ENCODE results near the gene LINS1.
"Not testable (repeated sequence)": the region's sequence is repeated elsewhere in the genome, so short reads cannot be mapped to it uniquely, and the experiment has no call there.

The LINS1 gene

DNA sequence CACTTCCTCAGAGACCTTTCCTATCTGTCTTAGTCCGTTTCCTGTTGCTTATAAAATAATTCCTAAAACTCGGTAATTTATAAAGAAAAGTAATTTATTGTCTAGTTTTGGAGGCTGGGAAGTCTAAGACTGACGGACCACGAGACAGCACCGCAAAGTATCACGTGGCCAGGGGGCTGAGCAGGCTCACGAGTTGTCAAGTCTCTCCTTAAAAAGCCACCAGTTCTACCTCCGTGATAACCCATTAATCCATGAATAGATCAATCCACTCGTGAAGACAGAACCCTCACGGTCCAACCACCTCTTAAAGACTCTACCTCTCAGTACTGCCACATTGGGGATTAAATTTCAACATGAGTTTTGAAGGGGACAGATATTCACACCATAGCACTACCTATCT lies 821 bp downstream of the LINS1 start:
- peak; percentile 56 to 68 for DNase-seq

DNA sequence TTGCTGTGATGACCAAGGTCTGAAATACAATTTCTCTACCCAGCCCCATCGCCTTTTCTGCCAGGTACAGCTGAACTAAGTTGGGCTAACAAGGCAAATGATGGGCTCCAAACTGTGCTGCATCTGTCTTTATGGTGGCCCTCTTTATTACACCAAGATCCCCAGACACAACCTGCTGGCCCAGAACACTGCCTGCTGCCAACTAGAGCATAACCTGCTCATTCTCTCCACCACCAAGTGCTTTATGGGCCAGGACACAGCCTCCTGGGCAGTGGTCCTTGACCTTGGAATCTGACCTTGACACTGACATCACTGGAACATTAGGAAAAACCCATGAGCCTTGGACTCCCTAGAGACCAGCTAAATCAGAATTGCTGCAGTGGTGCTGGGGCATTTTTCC lies 3.3 kb downstream of the LINS1 start:
- DNase-seq = no peak

DNA sequence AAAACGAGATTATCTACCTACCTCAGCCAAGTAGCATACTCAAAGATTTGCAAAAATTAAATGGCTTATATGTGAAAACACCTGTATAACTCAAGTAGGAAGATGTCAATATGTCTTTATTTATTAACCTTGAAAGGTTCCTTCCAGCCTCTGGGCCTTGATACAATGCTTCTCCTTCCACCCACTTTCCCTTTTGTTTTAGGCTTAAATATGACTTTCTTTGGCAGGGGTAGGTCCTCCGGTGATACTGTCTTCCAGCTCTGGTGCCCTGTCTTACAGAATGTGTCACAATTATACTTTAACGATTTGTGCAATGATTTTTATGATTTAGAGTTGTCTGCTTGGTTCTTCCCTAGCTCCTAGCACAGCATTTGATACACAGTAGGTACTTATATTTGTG lies 4.1 kb downstream of the LINS1 start:
- no peak for DNase-seq

DNA sequence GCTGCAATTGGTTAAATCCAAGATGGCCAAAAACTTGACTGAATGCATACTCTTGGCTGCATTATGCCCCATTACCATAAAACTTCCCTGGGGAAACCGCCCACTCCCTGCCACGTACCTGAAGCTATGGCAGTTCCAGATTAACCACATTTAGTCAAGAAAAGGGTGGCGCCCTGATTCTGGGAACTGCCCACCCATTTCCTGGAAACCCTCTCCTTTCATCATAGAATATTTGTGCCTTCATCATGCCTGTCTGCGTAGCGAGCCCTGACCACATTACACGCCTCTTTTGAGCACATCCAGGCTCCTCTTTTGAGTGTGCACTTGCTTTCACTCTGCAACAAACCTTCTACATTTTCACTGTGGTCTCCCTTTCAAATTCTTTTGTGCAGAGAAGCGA lies 5.2 kb downstream of the LINS1 start:
- peak; percentile 53 to 89 for DNase-seq

DNA sequence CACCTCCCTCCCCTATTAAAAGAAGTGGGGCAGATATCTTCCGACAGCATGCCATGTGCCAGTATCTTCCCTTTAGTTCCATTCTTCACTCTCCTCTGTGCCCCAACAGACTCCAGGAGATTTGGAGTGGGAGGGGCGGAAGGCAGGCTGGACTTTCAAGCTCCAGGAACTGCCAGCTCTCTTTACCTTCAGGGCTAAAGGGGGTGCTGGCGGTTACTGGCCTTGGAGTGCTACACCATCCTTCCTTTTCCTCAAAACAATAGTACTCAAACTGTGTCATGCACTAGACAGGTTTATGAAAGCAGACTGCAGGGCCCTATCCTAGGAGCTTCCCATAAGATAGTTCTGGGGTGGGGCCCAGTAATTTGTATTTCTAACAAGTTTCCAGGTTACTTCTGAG lies 6.0 kb downstream of the LINS1 start:
- no peak for DNase-seq

DNA sequence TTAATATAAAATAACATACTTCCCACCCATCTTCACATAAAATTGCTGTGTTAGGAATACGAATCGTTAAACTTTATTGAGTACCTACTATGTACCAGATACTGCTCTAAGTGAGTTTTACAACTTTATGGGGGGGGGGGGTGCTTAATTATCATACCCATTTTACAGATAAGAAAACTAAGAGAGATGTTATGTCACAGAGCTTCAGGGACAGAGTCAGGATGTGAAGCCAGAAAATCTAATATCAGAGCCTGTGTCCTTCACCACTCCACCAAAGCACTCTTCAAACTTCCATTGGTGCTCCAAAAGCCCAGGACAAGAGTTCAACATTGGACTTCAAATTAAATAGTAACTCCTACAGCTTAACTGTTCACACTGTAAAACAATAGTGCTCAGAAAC lies 8.6 kb downstream of the LINS1 start:
- no peak for DNase-seq

DNA sequence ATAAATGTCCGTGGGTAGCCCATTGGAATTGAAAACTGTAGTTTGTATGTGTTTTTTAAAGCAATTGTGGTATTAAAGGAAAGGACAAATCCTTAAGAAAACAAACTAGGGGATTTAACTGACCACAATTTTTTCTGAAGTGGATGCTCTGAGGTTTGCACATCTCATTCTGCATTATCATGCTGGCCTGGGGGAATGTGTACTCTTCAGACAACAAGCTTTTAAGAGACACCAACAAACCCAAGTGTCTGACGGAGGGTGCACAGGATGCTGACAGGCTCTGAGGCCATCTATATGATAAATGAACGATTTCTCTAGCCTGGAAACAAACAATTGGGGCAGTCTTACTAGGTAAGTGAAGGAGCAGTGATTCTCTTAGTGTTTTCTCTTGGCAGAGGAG lies 9.1 kb downstream of the LINS1 start:
- no peak for DNase-seq

DNA sequence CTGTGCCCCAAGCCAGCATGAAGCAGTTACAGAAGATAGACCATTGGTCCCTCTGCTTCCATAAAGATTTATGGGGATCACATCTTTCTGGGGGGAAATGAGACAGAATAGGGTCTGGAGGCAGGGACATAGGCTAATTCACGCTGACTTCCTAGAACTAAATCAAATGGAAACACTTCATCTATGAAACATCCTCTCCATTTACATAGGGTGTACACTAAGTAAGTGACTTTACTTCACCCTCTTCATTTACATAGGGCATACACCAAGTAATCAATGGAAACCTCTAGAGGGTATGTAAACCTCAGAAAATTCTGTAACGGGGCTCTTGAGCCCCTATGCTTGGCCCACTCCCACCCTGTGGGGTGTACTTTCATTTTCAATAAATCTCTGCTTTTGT lies 10.1 kb downstream of the LINS1 start:
- DNase-seq = no peak

DNA sequence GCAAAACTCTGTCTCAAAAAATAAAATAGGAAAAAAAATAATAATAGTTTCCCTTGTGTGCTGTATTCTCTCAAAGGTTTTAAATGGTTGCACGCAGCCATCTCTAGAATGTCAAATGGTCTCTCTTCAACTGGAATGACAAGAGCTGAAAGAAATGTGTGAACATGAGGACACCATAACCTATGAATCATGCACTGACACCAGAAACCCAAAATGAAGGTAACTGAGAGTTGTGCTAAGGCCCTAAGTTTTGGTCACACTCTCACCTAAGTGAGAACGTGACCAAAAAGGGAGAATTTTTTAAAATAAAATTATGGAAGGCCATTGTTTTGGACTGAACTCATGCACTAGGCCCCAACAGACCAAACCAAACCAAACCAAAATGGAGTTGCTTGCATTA lies 10.8 kb downstream of the LINS1 start:
- DNase-seq = not testable (repeated sequence)

DNA sequence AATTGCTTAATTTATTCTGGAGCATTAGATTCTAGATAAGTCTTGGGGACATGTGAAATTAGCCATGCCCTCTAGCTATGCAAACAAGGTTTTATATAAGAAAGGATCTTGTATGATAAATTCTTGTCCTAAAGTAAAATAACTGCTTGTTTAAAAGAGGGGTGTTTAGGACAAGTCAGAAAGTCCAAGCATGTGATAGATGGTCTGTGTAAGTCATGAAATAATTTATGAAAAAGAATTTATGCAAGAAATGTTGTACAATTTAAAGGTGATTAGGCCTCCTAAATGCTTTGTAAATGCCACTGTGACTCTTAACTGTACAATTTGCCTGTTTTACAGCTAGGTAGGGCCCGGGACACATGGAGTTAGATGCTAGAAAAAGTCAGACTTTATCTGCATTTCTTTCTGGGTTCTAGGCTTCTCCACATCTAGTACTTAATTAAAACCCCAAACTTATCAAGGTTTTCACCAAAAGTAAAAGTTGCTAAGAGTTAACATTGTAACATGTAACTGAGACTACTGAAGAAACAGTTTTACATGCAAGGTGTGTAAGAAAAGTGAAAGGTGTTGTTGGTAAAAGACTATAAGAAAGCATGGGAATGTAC lies 13.2 kb downstream of the LINS1 start:
- DNase-seq = no peak

DNA sequence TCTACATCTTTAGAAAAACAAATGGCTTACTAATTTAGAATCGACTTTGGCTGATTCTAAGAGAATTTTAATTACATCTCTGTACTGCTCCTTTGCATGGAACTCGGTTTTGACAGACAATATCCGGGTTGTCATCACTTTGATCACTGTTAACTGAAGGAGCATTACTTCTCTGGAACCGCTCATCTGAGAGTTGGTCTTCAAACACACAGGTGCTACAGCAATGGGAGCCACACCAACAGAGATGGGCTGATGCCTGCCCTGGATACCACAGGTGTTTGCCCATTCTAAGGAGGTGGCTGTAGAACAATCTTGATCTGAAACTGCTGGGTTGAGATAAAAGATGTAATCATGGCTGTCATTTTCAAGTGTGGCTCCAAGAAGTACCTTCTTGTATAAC lies 21.6 kb downstream of the LINS1 start:
- no peak for DNase-seq

DNA sequence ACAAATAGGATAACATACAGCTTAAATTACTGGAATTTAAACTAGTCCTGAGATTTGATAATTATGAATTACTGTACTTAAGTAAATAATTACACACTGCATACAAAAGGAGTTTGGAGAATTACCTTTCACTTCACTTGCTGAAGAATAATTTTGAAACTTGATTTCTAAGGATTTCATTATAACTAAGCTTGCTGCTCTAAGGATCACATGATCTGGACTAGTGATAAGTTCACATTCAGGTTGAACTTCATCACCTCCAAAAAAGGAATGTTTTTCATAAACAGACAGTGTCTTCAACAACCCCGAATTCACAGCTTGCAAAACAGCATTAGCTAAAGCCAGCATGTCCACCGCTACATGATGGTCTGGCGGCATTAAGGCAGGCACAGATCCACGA lies 28.5 kb downstream of the LINS1 start:
- no peak for DNase-seq

DNA sequence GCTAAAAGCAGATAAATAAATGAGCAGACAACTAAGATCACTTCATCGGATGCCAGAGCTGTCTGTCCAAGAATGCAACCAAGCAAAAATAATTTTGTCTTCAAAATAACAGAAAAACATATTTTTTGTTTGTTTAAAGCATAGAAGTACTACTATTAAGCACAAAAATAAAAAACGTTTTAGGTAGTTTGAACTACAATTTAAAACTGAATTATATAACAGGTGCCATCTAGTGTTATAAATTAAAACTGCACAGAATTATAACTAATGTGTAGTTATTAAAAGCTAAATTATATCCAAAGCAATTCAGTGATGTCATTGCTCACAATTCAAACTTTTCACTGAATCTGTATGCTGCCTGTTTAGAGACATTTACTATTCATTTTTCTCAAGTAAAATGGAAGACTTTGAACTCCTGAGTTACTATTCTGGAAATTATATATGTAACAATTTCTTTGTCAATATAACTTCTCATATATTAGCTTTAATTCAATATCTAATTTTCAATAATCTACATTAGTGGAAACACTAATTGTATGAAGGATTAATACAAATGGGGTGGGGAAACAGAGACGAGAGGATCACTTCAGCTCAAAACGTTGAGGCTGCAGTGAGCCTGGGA lies 29.5 kb downstream of the LINS1 start:
- DNase-seq = peak in 1 of 2 donors; percentile 76

DNA sequence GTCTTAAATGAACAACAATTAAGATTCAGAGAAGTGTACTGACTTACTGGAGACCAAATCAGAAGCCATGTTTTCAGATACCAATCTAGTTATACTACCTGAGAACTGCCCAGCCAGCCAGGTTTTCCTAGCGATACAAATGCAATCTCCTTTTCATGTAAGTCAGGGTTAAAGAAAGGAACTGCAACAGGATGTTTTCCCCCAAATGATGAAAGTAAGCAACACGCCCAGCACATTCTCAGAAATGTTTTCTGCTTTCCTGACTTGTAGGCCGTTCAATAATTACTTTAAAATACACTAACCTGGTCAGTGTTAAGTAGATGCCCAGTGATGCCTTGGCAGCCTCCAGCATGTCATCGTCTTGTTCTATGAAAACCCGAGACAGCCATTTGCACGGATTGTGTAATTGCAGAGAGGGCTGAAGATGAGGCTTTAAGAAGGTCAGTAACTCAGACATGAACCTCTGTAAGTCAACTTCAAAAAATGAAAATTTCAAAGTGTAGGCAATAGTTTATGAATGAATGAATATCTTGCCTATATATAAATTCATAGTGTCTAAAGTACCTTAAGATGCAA lies 30.3 kb downstream of the LINS1 start:
- no peak for DNase-seq

DNA sequence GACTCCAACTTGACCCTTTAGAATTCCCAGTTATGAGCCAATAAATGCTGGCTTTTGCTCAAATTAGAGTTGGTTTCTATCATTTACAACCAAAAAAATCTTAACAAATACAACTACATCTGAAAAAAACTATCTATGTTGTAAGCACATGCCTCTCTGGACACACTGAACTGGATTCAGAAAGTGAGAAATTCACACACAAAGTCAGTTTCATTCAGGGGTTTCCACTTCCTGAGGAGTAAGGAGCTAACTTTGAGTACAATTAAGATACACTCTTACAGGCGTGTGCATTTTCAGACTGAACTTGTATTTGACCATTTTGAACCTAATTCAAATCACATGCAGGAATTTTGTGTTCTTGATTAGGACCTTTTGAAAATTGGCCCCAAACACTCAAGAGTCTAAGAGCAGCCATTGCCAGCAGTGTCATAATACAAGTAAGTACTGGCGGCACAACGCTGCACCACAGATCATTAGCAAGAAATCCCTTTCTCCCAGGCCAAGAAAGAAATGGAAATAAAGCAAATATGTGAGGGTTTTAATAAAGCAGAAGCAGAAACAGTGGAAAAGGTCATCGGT lies 31.2 kb downstream of the LINS1 start:
- no peak for DNase-seq

DNA sequence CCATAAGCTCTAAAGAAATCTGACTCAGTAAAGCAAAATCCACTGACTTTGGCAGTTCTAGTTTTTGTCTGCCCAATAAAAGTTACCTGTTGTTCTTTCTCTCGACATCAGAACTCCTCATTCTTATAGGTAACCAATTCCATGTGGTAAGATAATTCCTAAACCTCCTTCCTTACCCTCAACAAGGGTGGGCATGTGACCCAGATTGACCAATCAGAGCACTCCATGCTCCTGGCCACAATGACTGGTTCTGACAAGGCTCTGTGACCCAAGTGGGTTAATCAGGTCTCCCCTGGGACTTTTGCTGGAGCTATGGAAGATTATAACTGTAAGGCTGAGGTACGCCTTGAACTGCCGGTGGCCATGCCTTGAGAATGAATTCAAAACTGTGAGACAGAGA lies 31.7 kb downstream of the LINS1 start:
- DNase-seq = no peak

DNA sequence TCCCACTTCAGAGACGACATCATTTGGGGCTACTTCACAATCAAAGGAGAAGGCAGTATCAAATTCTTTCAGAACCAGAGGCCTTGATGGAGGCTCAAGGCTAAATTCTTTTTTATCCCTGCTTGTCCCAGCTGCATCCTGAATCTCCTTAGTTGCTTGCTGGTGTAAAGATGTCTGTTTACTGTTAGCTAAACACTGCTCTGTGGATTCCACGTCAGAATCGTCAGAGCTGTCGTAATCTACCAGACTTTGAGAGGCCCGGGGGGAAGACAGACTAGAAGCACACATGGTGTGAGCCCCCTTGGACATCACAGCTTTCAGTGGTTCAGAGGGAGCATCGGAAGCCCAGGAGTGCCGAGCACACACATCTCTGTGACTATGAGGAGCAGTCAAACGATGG lies 32.6 kb downstream of the LINS1 start:
- DNase-seq = no peak

DNA sequence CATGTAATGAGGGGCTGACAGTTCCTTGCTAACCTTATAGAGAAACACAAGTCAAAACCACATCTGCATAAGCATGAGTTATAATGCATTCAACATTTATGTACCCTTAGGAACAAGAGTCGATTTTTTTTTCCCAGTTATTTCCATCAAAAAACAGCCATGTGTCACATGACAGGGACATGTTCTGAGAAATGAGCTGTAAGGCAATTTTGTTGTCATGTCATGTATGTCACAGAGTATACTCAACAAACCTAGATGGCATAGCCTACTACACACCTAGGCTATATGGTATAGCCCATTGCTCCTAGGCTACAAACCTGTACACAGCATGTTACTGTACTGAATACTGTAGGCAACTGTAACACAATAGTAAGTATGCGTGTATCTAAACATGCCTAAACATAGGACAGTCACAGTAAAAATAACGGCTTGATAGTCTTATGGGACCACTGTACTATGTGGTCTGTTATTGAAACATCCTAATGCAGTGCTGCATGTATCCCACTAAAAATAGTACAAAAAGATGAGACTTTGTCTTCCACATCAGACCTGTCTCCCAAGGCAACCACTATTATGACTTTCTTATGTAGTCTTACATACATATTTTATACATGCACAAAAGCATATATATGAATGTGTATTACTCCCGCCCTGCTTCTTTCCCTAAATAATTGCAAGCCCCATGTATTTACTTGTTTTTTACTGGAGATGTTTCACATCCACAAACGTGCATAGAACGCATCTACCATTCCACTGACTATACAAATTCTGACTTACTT lies 34.9 kb downstream of the LINS1 start:
- DNase-seq = no peak

DNA sequence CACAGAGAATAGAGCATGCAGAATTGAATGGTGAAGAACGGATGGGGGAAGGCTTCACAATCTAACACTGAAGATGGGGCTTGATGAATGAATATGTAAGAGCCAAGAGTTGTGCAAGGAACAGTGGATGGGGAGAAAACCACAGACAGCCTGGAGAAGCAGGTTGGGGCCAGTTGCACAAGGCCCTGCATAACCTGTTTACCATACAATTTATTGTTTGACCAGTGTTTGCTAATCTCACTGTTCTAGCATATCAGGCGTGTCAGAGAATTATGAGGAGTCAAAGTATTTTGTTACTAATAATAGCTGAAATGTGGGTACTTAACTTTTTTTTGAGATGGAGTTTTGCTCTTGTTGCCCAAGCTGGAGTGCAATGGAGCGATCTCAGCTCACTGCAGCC lies 36.4 kb downstream of the LINS1 start:
- DNase-seq = no peak

DNA sequence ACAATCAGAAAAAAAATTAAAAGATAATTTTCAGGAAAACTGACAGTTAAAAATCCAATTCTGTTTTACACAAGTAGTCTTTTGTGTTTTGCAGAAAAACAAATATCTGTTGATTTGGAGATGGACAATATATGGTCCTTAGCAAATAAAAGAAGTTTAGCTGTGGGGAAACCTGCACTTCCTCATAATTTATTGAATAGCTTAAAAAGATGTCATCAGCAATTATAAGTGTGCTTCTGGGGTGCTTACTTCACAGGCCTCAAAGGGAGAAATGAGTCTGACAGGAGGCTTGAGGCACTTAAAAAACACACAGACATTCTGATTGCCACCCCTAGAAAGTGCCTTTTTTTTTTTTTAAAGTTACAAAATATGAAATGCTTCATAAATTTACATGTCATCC lies 41.7 kb downstream of the LINS1 start:
- DNase-seq = peak; percentile 50 to 75

DNA sequence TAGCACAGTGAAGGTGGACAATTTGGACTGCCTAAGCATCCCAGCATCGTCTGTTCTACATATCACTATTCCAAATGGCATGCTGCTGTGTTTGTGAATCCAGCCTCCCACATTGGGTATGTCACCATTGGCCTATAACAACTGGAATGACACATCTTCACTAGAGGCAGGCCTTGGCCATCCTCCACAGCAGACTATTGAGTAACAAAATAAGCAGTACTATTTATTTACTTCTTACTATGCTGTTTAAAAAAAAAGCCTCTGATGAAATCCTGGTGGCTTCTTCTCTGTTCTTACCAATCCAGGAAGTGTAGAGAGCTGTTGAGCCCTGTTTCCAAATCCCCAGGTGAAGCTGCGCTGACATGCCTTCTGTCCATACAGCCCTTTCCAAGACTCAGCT lies 42.7 kb downstream of the LINS1 start:
- peak; percentile 91 for DNase-seq

DNA sequence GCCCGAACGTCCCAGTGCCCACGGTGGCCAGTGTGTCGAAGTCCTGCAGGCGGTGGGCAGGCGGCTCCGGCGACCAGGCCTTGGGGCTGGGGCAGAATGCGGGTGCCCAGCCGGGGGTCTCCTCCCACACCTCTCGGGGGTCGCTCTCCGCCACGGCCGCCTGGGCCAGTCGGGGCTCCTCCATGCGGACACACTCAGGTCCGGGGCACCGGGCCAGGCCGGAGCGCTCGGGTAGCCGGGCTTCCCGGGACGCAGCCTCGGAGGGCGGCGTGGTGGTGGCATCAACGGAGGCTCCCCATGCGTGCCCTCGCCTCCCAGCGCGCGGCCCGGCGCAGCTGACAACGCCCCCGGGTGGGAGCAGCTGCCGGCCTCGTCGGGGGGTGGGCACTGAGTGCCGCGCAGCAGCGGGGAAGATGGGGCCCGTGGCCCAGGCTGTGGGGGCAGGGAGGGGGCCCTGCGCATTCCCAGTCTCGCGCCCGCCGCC lies 43.2 kb downstream of the LINS1 start:
- no peak for DNase-seq

DNA sequence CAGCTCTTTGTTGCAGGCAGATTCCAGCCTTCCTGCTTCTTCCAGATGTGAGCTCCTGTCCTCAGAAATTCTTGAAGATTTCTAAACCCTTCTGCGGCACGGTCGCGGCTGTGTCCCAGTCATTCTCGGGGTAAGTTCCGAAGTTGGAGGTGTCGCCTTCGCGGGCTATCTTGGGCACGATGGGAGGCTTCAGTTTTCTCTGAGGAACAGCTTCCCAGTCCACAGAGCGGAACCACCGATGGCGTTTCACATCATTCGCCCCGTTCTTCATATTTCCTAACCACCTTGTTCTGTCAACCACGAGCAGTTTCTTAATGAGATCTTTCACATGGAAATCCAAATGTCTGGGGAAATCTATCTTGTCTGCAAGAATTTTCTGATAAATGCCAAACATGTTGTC lies 48.5 kb downstream of the LINS1 start:
- DNase-seq = no peak
